ENCODE measurements around the gene ERP27. TPM values are rescaled to one million over a fixed set of nuclear protein-coding genes. Genes with fewer than 3 reads are reported as not detected.

ERP27 gene
- total and polyA plus RNA-seq, 2 donors (not counting 3 experiments of a cell fraction or from before 2014, with no cell fraction given): 0.70 to 0.88 TPM

DNA sequence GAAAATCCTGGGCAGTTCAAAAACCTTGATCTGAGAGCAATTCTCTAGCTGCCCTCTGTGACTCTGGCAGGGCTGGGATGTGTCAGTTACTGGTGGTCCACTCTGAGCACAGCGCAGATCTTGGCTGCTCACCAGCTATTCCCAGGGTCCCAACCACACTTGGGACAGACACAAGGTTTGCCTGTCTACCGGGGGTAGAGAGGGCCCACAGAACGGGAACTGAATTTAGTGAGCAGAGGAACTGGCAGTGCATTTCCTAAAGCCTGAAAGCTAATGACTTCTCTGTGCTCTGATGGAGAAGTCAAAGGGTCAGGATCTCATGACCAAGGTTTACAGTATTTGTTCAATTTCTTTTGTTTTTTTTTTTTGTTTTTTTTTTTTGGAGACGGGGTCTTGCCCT, 37.1 kb upstream of the ERP27 start:
- no peaks in the 10 kb centered on the region for H4K20me1 ChIP-seq (replicated peaks; ENCODE audit: control insufficient read depth, extremely low read depth, insufficient read depth, low read length)
- H3K4me3 ChIP-seq (replicated peaks in 1 of 3; ENCODE audit: insufficient read depth in 1 of 3, low read depth in 1 of 3, low read length in 3 of 3): no peak overlapping the region
- FAIRE-seq (no peak), DNase-seq (ENCODE audit: low read depth, low spot score) (no peak)
- ChIA-PET CTCF (interaction anchor here (0.6 kb wide), 1 partner anchor 60 kb away, joined by 3 read pairs; no protein-coding TSS in a partner anchor), POLR2A (no interaction called here)
- no peaks in the 10 kb centered on the region for H3K9me3 ChIP-seq (replicated peaks; ENCODE audit: control insufficient read depth, insufficient read depth, low read length)
- no TSS peak for BruUV-seq (replicated peaks)
- intact Hi-C loops (cut with micrococcal nuclease): no loop called here
- H3K9ac ChIP-seq (replicated peaks; ENCODE audit: extremely low read depth, insufficient read depth, low read length): no peak overlapping the region
- no peaks in the 10 kb centered on the region for H3K4me1 ChIP-seq (ENCODE audit: control insufficient read depth, extremely low read depth, insufficient read depth, low read length)
- no peaks in the 10 kb centered on the region for H3K36me3 ChIP-seq (ENCODE audit: control insufficient read depth in 2 of 2, extremely low read depth in 1 of 2, insufficient read depth in 2 of 2, low read length in 2 of 2)
- H2AFZ ChIP-seq (ENCODE audit: low read depth, low read length): no peak overlapping the region
- no peak overlapping the region for H3K27ac ChIP-seq (ENCODE audit: insufficient read depth, low read depth, low read length)
- no peaks in the 10 kb centered on the region for H3K9me1 ChIP-seq (replicated peaks; ENCODE audit: control insufficient read depth, extremely low read depth, insufficient read depth, low read length)
- H3K79me2 ChIP-seq (ENCODE audit: control insufficient read depth, insufficient read depth, low read length): no peaks in the 10 kb centered on the region
- TF ChIP-seq GATA2 (IDR thresholded peaks at IDR 0.05; ENCODE audit: insufficient read depth, insufficient read length, low read depth, low read length) (no peak), POLR2A (IDR thresholded peaks at IDR 0.05; ENCODE audit: low read depth, low read length) (no peak), JUN (IDR thresholded peaks at IDR 0.05; ENCODE audit: borderline replicate concordance, insufficient read depth, insufficient read length, low read depth) (no peak), POLR2AphosphoS5 (IDR thresholded peaks at IDR 0.05; ENCODE audit: insufficient read depth, low read depth, low read length) (no peak), EZH2 (IDR thresholded peaks at IDR 0.05; ENCODE audit: borderline replicate concordance, low read depth, low read length, severe bottlenecking) (no peak), MYC (IDR thresholded peaks at IDR 0.05; ENCODE audit: low read depth, low read length) (no peak), FOS (IDR thresholded peaks at IDR 0.05; ENCODE audit: borderline replicate concordance, insufficient read depth, low read length) (no peak)
- TF ChIP-seq, protein P1, sequence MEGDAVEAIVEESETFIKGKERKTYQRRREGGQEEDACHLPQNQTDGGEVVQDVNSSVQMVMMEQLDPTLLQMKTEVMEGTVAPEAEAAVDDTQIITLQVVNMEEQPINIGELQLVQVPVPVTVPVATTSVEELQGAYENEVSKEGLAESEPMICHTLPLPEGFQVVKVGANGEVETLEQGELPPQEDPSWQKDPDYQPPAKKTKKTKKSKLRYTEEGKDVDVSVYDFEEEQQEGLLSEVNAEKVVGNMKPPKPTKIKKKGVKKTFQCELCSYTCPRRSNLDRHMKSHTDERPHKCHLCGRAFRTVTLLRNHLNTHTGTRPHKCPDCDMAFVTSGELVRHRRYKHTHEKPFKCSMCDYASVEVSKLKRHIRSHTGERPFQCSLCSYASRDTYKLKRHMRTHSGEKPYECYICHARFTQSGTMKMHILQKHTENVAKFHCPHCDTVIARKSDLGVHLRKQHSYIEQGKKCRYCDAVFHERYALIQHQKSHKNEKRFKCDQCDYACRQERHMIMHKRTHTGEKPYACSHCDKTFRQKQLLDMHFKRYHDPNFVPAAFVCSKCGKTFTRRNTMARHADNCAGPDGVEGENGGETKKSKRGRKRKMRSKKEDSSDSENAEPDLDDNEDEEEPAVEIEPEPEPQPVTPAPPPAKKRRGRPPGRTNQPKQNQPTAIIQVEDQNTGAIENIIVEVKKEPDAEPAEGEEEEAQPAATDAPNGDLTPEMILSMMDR (IDR thresholded peaks at IDR 0.05; ENCODE audit: extremely low read depth in 1 of 2, insufficient read depth in 1 of 2, low read depth in 1 of 2, low read length in 2 of 2): no peak
- TF ChIP-seq, protein P2, sequence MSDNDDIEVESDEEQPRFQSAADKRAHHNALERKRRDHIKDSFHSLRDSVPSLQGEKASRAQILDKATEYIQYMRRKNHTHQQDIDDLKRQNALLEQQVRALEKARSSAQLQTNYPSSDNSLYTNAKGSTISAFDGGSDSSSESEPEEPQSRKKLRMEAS (IDR thresholded peaks at IDR 0.05; ENCODE audit: insufficient read depth, insufficient read length): no peak
- dilution Hi-C loops (cut with MboI; ENCODE audit: extremely low pct_ligation_motif_present, low sequenced_read_pairs): no loop called here
- H3K27me3 ChIP-seq (ENCODE audit: control insufficient read depth in 2 of 2, insufficient read depth in 2 of 2, low read length in 2 of 2): no peaks in the 10 kb centered on the region
- no peak overlapping the region for H3K4me2 ChIP-seq (ENCODE audit: insufficient read depth, low read length)
